ENCODE measurements around the gene ITGB6.

Gene ITGB6

GRCh38 chr2:160087854-160088745, 112.0 kb downstream of the ITGB6 start:
- no peak overlapping the region for H3K4me3 ChIP-seq (ENCODE audit: control insufficient read depth, low read depth, low read length)
- peak; percentile 42 for DNase-seq (ENCODE audit: low read depth)
- TF ChIP-seq CTCF (conservative IDR thresholded peaks at IDR 0.05; ENCODE audit: control insufficient read depth, insufficient read depth, low read depth, low read length) = peak; percentile 40

DNA sequence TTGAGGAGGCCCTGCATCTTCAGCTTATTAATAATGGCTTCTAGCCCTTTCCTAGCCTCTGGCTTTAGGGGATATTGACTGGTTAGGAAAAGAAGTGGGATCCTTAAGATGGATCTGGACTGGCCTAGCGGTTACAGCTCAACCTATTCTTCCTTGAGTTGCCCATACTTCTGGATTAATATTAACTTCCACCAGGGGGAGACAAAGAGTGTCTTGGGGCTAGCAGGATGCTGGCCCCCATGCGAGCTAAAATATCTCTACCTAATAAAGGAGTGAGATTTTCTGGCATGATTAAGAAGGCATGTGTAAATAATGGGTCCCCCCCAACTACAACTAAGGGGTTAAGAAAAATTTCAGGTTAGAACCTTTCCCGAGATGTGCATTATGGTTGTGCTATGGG, 114.4 kb downstream of the ITGB6 start:
- H3K4me3 ChIP-seq (ENCODE audit: control insufficient read depth, low read depth, low read length) = no peak overlapping the region
- DNase-seq (ENCODE audit: low read depth) = no peak
- peak; percentile 6 for TF ChIP-seq CTCF (conservative IDR thresholded peaks at IDR 0.05; ENCODE audit: control insufficient read depth, insufficient read depth, low read depth, low read length)

GRCh38 chr2:160077912-160078810, 121.9 kb downstream of the ITGB6 start:
- no peak overlapping the region for H3K4me3 ChIP-seq (ENCODE audit: control insufficient read depth, low read depth, low read length)
- no peak for TF ChIP-seq CTCF (conservative IDR thresholded peaks at IDR 0.05; ENCODE audit: control insufficient read depth, insufficient read depth, low read depth, low read length)
- no peak for DNase-seq (ENCODE audit: low read depth)

DNA sequence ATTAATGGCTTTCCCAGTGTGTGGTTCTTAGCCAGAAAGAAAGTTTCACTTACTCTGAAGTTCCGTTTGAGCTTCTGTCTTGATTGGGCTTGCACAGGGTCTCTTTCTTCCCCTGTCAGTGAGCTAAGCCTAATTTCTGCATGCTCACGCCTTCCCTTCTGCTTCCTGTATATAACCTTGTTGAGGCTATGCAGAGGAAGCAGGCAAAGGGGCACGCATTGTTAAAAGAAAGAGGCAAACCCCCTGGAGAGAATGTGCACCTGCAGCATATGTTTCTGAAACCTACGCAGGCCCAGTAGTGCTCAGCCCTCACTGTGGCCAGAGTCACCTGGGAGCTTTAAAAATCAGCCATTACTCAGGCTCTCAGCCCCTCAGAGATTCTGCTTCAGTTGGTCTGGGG, 123.2 kb downstream of the ITGB6 start:
- H3K4me3 ChIP-seq (ENCODE audit: control insufficient read depth, low read depth, low read length) = no peak overlapping the region
- no peak for TF ChIP-seq CTCF (conservative IDR thresholded peaks at IDR 0.05; ENCODE audit: control insufficient read depth, insufficient read depth, low read depth, low read length)
- no peak for DNase-seq (ENCODE audit: low read depth)

- DNase-seq (ENCODE audit: low read depth) = no peak
- H3K4me3 ChIP-seq (ENCODE audit: control insufficient read depth, low read depth, low read length) = no peak overlapping the region
- TF ChIP-seq CTCF (conservative IDR thresholded peaks at IDR 0.05; ENCODE audit: control insufficient read depth, insufficient read depth, low read depth, low read length) = no peak
Observed at GRCh38 chr2:160076241-160076640, 123.8 kb downstream of the ITGB6 start.

- peak; percentile 98 for DNase-seq (ENCODE audit: low read depth)
- no peak for TF ChIP-seq CTCF (conservative IDR thresholded peaks at IDR 0.05; ENCODE audit: control insufficient read depth, insufficient read depth, low read depth, low read length)
- H3K4me3 ChIP-seq (ENCODE audit: control insufficient read depth, low read depth, low read length) = no peak overlapping the region
Observed at GRCh38 chr2:160075171-160075570, 124.9 kb downstream of the ITGB6 start.

All from fibroblast of mammary gland (primary cell).